Mucosa of descending colon (tissue), 3 donors: ENCODE data around the gene OPA3. TPM values are rescaled to one million over a fixed set of nuclear protein-coding genes. Genes with fewer than 3 reads are reported as not detected.
A peak's percentile ranks its signal among the peaks of the same experiment; 100 is the strongest.

Experiments
- ATAC-seq: fragments of 200-7000 bp; cut with Tn5 transposase; one replicate; pipeline ENCODE4 v1.9.1; 2020; ENCODE audit warnings: mild to moderate bottlenecking, moderate library complexity
- DNase-seq, 3 donors: peaks; one replicate each; pipeline ENCODE4 v3.0.0-alpha.2; 2020
- H3K36me3 ChIP-seq: fragments of 200-600 bp; one replicate; pipeline ENCODE4 v1.8.0; 2021; ENCODE audit warnings: low read depth, mild to moderate bottlenecking
- H3K4me1 ChIP-seq: fragments of 200-600 bp; one replicate; pipeline ENCODE4 v1.8.0; 2021; ENCODE audit warnings: low read depth, mild to moderate bottlenecking
- H3K4me3 ChIP-seq: fragments of 200-600 bp; one replicate; pipeline ENCODE4 v1.8.0; 2021; ENCODE audit warnings: mild to moderate bottlenecking
- H3K9me3 ChIP-seq: fragments of 200-600 bp; one replicate; pipeline ENCODE4 v1.8.0; 2021; ENCODE audit warnings: mild to moderate bottlenecking
- intact Hi-C, 2 donors: fragments of 100-400 bp; cut with DNase I in 1 of 2; cut with micrococcal nuclease in 1 of 2; formaldehyde crosslinking; loops; one replicate each; pipeline versions ENCODE4 v1.11.0 to v1.11.1; 2022; cut with DNase I, micrococcal nuclease
- total RNA-seq, 3 donors: library from RNA; stranded (reverse); fragmentation: NEBNext Ultra II Directional in 2 of 3; extraction: Animal tissue kit (Norgen Biotek cat#: 25700) in 2 of 3; gene quantifications; one replicate each; pipeline versions ENCODE4 v1.2.1 to v1.2.4, GENCODE V29; 2021 to 2023
- TF ChIP-seq, protein P1 (sequence below): fragments of 200-600 bp; IDR thresholded peaks from one replicate; pipeline ENCODE4 v1.8.0; 2022; ENCODE audit warnings: antibody characterized with exemption, mild to moderate bottlenecking
- donor health status: DM: no; HTN: no; CAD: no; lungs with moderate emphysema.
- donor health status: DM: no; HTN: no; CAD: no.
- donor health status: DM: no; HTN: yes; CAD: no.

OPA3 gene
- total RNA-seq, 3 donors from 2014 or later, result 12.1 to 16.4 (median 13.4) TPM

DNA sequence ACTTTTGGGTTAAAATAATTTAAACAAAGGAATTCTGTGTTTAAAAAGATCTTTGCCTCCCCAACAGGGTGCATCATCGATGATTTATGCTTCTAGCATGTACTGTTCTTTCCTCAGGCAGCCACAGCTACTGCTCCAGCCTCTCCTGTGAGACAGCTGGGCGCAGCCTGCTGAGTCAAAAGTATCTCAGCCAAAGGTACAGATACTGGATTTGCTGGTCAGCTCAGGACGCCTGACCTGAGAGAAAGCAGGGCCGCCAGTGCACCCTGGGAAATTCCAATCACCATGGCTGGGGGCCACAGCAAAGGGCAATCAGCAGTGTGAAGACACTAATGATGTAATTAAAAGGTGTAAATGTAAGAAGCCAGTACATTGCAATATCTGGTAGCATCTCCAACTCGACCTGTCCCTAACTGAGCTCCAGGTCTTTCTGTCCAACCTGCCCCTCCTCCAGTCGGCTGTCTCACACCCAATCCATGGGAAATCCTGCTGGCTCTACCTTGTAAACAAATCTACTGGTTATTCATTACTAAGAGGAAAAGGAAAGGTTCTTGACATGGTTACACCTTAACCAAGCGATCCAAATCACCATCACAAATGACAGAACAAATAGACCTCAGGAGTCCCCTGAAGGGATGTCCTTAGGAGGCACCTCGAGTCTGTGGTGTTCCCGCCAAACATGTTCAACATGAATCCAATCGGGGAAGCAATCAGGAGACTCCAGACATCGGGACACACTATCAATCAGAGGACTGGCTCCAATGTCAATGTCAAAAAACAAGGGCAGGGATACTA is 7.3 kb downstream of the OPA3 start:
- ATAC-seq, result peak; percentile 93
- TF ChIP-seq, protein P1, sequence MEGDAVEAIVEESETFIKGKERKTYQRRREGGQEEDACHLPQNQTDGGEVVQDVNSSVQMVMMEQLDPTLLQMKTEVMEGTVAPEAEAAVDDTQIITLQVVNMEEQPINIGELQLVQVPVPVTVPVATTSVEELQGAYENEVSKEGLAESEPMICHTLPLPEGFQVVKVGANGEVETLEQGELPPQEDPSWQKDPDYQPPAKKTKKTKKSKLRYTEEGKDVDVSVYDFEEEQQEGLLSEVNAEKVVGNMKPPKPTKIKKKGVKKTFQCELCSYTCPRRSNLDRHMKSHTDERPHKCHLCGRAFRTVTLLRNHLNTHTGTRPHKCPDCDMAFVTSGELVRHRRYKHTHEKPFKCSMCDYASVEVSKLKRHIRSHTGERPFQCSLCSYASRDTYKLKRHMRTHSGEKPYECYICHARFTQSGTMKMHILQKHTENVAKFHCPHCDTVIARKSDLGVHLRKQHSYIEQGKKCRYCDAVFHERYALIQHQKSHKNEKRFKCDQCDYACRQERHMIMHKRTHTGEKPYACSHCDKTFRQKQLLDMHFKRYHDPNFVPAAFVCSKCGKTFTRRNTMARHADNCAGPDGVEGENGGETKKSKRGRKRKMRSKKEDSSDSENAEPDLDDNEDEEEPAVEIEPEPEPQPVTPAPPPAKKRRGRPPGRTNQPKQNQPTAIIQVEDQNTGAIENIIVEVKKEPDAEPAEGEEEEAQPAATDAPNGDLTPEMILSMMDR, result no peak
- H3K36me3 ChIP-seq, result no peaks in the 10 kb centered on the region
- peak; percentile 63 to 69 (median 65) for DNase-seq
- peaks cover 26% of the 10 kb centered on the region for H3K4me1 ChIP-seq
- no peak overlapping the region for H3K4me3 ChIP-seq
- no peaks in the 10 kb centered on the region for H3K9me3 ChIP-seq
- intact Hi-C loops, result no loop called here

DNA sequence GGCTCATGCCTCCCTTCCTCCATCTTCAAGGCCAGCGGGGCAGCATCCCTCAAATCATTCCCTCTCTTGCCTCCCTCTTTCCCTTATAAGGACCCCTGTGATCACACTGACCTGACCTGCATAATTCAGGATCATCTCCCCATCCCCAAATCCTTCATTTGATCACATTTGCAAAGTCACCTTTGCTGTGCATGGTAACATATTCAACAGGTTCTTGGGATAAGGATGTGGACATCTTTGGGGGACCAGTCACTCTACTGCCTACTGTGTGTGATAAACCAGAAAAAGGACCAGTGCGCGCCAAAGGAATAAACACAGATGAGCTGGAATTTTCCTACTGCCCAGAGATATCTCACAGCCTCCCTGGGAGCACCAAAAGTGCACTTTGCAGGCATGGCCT is 7.9 kb downstream of the OPA3 start:
- ATAC-seq, result no peak

DNA sequence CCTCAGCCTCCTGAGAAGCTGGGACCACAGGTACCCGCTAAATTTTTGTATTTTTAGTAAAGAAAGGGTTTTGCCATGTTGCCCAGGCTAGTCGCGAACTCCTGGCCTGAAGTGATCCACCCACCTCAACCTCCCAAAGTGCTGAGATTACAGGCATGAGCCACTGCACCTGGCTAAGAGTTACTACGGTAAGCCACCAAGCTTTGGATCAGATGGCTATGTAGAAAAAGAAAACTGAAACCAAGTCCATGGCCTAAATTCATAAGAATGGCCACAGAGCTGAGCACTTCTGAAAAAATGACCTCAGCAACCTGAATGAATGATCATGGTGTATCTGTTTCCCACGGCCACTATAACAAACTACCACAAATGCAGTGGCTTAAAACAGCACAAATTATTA is 9.4 kb downstream of the OPA3 start:
- intact Hi-C loops, result no loop called here
- Histone ChIP-seq H3K9me3 (no peaks in the 10 kb centered on the region), H3K4me1 (peaks cover 26% of the 10 kb centered on the region), H3K36me3 (no peaks in the 10 kb centered on the region), H3K4me3 (no peak overlapping the region)
- TF ChIP-seq, protein P1, result no peak
- no peak for DNase-seq
- ATAC-seq, result no peak

More for the DNA sequence above, 7.9 kb downstream of the OPA3 start:
- Histone ChIP-seq H3K36me3 (no peaks in the 10 kb centered on the region), H3K9me3 (no peaks in the 10 kb centered on the region), H3K4me1 (peaks cover 26% of the 10 kb centered on the region), H3K4me3 (no peak overlapping the region)
- TF ChIP-seq, protein P1, result no peak
- intact Hi-C loops, result no loop called here
- DNase-seq, result no peak

DNA sequence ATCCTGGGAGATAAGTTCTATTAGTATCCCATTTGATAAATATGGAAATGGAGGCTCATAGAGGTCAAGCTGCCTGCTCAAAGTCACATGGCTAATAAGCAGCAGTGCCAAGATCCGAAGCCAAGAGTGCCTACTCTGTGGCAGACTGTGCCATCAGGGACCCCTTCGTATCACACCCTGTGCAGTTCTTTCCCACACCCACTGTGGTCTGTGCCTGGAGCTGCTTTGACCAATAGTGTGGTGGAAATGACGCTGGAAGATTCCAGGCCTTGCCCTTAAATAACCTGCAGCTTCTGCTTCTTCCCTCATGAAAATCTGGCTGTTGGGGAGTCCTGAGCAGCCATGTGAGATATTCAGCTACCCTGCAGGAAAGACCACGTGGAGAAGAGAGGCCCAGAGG is 10.1 kb downstream of the OPA3 start:
- Histone ChIP-seq H3K9me3 (no peaks in the 10 kb centered on the region), H3K36me3 (no peaks in the 10 kb centered on the region), H3K4me3 (no peak overlapping the region), H3K4me1 (peaks cover 26% of the 10 kb centered on the region)
- intact Hi-C loops, result no loop called here
- DNase-seq, result no peak
- ATAC-seq, result no peak
- TF ChIP-seq, protein P1, result no peak

DNA sequence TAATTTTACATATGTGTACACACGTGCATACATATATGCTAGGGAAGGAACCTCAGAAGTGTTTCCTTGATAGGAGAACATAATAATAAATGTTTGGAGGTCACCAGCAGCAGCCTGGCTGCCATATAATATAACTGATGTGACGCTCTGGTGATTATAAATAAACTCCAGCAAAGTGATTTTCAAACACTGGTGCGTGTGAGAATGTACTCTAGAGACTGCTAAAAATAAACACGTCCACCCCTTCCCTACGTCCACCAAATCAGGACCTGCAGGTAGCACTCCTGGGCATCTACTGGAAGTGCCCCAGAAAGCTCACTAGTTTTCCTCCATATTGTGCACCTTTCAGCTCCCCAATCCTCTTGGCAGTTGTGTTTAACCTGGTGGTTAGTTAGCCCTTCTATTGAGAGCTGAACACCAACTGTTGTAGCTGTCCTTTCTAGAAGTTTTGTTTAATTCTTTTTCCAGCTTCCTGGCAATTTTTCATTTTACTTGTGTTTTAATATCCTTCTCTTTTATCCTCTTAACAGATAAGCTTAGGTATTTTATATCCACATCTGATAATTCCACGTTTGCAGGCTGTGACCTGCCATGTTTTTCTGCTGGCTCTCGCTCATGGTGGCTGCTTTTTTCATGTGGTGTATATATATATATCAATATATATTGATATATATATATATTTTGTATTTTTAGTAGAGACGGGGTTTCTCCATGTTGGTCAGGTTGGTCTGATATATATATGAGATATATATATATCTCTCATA is 13.0 kb downstream of the OPA3 start:
- no peaks in the 10 kb centered on the region for H3K9me3 ChIP-seq
- TF ChIP-seq, protein P1, result no peak
- intact Hi-C loops, result no loop called here
- H3K4me3 ChIP-seq, result no peak overlapping the region
- DNase-seq, result no peak
- ATAC-seq, result no peak
- H3K36me3 ChIP-seq, result no peaks in the 10 kb centered on the region
- peaks cover 26% of the 10 kb centered on the region for H3K4me1 ChIP-seq
